Endothelial cell of hepatic sinusoid (primary cell): ENCODE results near the gene CRHR2.

Source experiments
- in situ Hi-C: cut with HindIII; loops from 2 replicates; pipeline ENCODE4 v1.10.0; 2017; ENCODE audit warnings: low sequenced_read_pairs

The CRHR2 gene

DNA sequence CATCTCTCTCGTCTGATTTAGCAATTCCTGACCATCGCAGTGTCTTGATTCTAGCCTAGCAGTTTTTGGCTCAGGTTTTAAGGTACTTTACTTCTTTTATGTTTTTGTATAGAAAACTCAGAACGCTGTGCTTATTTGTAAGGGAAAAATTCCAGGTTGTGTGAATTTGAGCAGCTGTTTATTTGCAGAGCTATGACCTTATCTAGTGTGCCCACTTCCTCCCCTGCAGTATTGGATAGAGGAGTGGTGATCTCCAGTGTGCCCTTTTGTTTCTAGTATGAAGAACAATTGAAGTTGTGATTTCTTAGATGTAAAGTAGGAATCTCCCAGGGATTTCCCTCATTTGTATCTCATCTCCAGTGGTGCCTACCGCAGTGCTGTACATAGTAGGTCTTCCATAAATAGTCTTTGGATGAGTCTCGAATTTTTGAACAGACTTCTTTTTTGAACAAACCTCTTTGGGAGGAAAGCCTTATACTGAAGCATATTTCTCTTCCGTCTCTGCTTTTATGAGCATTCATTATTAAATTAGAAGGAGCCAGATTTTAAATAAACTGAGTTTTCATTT, 47.5 kb downstream of the CRHR2 start:
- in situ Hi-C loops, result no loop called here

DNA sequence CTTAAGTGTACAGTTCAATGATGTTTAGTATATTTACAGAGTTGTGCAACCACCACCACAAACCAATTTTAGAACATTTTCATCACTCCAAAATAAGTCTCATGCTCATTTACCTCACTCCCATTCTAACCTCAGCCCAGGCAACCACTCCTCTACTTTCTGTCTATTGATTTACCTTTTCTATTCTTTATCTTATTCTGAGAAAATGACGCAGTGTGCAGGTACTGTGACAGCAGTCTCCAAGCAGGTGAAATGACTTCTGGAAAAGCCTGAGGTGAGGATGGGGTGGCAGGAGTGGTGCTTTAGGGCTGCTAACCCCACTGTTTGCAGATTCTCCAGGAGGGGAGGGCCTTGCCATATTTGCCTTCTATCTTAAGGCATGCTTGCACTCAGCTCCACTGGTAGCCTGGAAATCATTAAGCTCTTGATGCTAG, 48.0 kb downstream of the CRHR2 start:
- in situ Hi-C loops, result no loop called here

DNA sequence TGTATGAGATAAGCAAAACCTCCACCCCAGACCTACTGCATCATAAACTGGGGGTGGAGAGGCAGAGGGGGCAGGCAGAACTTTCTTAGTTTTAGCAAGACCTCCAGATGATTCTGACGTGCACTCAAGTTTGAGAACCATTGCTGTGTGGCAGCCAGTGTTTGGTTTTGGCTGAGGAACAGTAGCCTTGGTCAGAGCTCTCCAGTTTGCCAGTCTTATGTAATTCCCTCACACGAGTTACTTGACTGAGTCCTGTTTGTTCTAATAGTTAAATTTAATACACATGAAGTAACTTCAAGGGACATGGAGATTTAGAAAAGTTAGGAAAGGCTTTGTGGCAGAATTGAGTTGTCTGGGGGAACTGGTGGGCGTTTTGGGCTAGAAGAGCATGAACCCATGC, 49.0 kb downstream of the CRHR2 start:
- in situ Hi-C loops, result no loop called here

DNA sequence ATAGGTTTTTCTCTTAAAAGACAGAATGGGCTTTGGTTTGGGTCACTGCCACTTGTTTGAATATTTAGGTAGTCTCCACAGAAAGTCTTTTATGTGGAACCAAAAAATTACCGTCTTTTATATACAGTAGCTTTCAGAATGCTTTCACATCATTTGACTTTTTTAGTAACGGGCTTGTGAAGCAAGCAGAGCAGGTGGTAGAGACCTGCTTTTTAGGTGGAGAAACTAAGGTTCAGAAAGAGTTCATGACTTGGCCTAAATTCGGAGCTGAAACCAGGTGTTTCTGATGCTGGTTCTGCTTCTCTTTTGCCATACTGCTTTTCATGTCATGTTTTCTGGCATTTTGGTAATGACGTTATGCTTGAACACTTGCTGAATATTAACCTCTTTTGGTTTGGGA, 51.3 kb downstream of the CRHR2 start:
- in situ Hi-C loops, result no loop called here

DNA sequence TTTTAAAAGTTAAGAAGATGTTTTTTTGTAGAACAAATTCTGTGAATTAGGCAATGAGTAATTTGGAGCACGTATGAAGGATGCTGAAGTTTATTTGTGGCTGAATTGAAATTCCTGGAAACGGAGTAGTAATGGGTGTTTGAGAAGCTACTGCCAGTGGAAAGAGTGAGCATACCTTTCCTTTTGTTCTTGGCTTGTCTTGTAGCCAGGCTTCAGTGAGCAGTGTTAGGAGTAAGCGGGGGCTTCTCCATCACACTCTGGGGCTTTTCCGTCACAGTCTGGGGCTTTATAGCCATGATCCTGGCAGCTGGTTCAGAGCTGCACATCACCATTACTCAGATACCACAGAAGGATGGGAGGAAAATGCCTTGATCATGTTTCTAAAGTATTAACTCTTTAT, 55.2 kb downstream of the CRHR2 start:
- in situ Hi-C loops, result no loop called here

DNA sequence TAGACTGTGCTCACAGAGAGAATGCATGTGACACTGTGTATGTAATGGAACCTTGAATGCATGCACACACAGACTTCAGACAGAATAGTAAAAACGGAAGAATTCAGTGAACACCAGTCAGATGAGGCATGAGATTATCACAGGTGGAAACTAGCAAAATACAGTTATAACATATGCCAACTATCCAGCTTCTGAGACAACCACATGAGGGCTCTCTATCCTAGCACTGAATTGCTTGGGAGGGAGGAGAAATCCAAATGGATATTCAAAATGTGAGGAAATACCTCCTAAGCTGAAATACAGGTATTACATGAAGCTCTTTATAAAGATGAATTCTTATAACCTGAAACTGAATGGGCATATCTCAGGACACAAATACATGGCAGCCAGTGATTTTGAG, 57.0 kb downstream of the CRHR2 start:
- in situ Hi-C loops, result no loop called here

DNA sequence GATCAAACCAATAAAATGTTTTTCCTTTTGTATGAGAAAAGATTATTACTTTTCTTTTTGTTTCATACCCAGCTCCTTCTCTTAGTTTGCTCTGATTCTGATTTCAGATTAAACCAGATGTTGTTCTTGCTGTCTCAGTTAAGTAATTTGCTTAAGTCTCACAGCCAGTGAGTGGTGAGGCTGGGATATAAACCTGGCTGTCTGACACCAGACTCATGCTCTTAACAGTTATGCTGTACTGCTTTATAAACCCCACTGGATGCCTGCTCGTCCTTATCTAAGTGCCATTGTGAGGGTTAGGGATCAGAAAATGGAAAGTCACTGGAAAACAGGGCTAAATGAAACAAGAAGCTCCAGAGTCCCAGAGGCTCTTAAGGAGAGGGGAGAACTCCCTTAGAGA, 63.3 kb downstream of the CRHR2 start:
- in situ Hi-C loops, result no loop called here

DNA sequence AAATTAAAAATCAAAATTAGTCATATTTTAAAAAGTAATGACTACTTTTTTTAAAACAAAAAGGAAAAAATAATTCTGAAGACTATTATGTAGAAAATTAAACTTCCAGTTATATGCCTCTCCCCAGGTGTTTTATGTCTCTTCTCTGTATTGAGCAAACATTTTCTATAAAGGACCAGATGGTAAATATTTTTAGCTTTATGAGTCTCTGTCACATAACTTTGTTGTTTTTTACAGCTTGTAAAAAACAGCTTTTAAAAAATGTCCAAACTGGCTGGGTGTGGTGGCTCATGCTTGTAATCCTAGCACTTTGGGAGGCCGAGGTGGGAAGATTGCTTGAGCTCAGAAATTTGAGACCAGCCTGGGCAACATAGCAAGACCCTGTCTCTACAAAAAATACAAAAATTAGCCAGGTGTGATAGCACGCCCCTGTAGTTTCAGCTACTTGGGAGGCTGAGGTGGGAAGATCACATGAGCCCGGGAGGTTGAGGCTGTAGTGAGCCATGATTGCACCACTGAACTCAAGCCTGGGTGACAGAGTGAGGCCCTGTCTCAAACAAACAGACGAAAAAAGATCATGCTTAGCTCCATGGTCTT, 64.1 kb downstream of the CRHR2 start:
- in situ Hi-C loops, result no loop called here

DNA sequence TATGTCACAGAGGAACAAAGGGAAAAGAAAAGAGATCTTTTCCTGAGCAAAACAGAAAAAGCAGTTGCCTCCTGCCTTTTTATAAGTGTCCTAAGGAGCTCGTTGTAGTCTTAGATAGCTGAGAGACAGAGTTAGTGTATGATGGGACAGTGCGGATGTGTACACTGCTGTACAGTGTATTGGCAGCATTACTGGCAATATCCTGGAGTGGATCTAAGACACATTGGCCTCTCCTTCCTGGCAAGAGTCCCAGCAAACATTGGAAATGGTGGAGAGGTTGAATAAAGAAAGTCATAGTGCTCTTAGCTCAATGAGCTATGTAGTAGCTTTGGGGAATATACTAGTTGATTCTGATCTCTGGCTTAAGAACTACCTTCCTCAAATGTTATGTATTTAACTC, 64.9 kb downstream of the CRHR2 start:
- in situ Hi-C loops, result no loop called here

DNA sequence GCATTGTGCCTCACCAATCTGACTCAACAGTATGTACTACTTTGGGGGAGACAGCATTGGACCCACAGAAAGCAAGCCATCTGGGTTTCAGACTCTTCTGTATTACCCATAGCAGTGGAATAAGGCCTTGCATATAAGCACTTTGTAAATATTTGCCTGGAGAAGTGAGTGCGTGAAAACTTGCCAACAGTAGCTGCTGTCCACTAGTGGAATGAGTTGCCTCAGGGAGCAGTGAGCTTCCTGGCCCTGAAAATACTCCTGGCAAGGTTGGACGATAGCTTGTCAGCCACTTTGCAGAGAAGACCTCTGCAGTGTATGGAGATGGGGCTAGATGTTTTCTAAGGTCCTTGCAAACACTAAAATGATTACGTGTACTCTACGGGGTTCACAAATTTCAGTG, 65.9 kb downstream of the CRHR2 start:
- in situ Hi-C loops, result no loop called here

DNA sequence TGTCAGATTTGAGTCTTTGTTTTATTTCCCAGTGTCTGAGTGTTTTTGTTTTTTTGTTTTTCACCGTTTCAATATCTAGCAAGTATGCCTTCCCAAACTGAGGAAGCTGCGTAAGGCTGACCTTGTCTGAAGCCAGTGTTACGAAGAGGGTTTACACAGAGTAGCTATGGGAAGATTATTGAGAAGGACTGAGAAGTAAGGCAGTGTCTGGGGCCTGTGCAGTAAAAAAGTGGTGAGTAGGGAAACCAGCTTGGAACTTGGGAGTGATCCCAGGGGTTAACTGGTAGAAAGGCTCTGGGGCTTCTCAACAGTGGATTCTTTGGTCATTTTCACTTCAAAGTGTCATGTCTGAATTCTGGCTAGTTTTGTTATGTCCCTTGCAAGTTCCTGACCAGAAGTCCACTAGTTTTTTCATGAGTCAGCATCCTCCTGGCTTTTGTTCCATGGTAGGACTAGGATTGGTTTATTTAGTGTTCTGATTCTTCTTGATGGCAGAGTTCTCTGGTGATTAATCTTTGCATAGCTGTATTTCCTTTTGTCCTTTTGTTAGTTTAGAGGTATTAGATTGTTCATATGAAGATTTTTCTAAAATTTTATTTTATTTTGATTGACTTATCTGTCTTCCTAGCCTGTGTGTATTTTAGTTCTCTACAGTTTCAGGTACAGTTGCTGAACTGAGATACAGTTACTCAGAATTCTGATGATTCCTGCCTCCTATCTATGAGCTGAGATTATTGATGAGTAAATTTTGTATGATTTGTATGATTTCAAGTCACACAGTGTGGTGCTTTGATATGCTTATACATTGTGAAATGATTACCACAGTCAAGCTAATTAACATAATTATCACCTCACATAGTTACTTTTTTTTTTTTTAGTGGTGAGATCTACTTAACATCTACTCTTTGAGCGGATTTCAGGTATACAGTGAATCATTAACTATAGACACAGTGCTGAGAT, 68.6 kb downstream of the CRHR2 start:
- in situ Hi-C loops, result no loop called here

DNA sequence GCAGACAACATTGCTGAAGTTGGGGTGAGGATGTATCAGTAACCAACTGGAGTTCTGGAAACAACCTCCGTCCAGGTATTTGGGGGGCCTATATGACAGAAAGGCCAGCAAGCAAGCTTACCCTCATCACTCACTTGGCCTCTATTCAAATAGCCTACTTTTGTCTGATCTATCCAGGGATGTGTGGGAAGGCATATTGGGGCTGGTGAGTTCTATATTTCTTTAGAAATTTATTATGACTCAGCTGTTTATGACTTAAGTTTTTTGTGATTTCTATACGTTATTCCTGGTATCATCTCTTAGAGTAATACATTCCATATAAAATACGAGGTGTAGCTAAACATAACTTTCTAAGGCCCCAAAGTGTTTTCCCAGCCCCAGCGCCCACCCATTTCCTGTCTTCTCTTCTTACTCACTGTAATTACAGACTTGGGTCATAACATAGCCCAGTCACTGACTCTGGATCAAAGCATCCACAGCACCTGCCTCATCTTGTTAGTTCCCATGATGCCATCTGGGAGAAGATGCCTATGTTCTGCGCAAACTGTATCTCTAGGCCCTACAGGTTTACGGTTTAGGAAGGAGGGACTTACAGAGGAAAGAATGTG, 69.5 kb downstream of the CRHR2 start:
- in situ Hi-C loops, result no loop called here

DNA sequence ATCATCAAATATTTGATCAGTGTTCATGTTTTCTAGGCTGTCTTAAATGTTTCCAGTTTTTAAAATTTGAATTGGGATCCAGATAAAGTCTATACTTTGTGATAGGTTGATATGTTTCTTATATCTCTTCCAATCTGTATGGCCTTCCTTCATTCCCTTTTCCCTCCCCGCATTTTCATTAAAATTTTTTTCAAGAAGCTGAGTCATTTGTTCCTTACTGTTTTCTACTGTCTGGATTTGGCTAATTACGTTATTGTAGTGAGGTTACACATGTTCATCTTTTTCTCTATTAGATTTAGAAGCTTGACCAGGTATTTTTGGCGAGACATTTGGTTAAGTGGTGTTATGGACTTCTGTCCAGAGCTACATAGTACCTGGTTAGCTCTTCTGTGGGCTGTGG, 76.4 kb downstream of the CRHR2 start:
- in situ Hi-C loops, result no loop called here

DNA sequence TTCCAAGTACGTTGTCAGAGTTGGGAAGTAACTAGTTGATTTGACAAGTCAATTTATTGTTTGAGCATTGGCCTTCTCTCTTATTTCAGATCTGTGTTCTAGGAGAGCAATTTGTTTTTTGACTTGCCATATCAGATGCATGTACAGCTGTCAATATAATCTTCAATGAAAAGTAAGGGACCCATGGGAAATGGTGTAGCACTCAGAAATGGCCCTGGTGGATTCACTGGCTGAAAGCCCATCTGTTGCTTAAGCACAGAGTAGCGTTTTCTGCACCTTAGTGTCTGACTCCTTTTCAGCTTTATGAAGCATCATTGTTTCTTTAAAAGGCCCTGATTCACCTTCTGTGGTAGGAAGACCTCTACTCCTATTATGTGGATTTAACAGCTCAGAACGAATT, 77.4 kb downstream of the CRHR2 start:
- in situ Hi-C loops, result no loop called here
